ENCODE measurements around the gene NXPH3. TPM values are rescaled to one million over a fixed set of nuclear protein-coding genes. Genes with fewer than 3 reads are reported as not detected.

The NXPH3 gene
- total RNA-seq, 2 donors from 2014 or later, result 61.7 to 131 TPM

DNA sequence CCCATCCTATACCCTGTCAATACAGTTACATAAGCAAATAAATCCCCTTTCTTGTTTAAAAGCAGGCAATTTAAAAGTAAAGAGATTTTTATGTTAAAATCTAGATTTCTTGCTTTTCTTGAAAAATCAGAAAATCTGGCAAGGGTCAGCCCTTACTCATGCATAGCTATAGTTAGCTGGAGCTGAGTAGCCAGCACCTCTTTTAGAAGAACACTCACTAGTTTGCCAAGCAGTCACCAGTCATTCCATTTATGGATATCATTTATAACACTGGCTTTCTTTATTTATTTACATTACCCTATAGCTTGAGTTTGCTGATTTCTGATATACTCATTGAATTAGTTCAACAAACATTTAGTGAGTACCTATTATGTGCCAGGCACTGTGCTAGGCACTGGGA, 45.7 kb downstream of the NXPH3 start:
- H3K4me3 ChIP-seq, result no peak overlapping the region
- H3K27me3 ChIP-seq (replicated peaks; ENCODE audit: insufficient read depth), result no peaks in the 10 kb centered on the region
- H3K4me1 ChIP-seq (ENCODE audit: control insufficient read depth in 1 of 2, low read depth in 2 of 2), result peaks cover 35 to 89% of the 10 kb centered on the region in 2 donors
- peaks cover 21% of the 10 kb centered on the region for H3K36me3 ChIP-seq
- TF ChIP-seq, protein P1, sequence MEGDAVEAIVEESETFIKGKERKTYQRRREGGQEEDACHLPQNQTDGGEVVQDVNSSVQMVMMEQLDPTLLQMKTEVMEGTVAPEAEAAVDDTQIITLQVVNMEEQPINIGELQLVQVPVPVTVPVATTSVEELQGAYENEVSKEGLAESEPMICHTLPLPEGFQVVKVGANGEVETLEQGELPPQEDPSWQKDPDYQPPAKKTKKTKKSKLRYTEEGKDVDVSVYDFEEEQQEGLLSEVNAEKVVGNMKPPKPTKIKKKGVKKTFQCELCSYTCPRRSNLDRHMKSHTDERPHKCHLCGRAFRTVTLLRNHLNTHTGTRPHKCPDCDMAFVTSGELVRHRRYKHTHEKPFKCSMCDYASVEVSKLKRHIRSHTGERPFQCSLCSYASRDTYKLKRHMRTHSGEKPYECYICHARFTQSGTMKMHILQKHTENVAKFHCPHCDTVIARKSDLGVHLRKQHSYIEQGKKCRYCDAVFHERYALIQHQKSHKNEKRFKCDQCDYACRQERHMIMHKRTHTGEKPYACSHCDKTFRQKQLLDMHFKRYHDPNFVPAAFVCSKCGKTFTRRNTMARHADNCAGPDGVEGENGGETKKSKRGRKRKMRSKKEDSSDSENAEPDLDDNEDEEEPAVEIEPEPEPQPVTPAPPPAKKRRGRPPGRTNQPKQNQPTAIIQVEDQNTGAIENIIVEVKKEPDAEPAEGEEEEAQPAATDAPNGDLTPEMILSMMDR (IDR thresholded peaks at IDR 0.05), result no peak
- peak overlapping the region; percentile 74 to 81 for H3K27ac ChIP-seq
- no peak for DNase-seq (ENCODE audit: low spot score)
- no peaks in the 10 kb centered on the region for H3K9me3 ChIP-seq
- ATAC-seq (ENCODE audit: insufficient number of reproducible peaks, low FRiP score, low read depth), result no peak

DNA sequence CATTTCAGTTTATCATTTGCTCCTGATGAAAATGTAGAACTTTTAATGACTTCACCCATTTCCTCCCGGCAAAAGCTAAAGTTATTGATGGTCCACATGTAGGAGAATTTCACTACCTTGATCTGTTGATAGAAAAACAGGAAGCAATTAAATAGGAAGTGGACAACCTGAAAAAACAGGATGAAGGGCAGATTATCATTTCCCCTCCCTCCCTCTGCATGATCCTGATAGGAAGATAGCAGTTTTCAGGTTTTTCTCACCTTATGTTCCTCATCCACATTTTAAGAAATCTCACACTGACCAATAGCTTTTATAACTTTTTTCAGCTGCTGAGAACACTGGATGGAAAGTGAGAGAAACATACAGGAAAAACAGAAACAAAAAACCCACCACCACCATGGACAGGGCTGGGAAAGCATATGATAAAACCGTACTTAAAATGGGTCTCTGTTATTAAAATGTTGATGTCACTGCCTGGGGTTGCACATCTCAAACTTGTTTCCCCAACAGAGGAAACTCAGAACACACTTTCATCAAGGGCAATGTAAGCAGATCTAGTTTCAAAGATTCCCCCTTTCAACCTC, 46.4 kb downstream of the NXPH3 start:
- TF ChIP-seq, protein P1 (IDR thresholded peaks at IDR 0.05), result no peak
- ATAC-seq (ENCODE audit: insufficient number of reproducible peaks, low FRiP score, low read depth) (no peak), DNase-seq (ENCODE audit: low spot score) (no peak)
- Histone ChIP-seq H3K27me3 (replicated peaks; ENCODE audit: insufficient read depth) (no peaks in the 10 kb centered on the region), H3K36me3 (peaks cover 21% of the 10 kb centered on the region), H3K4me3 (no peak overlapping the region), H3K27ac (peak overlapping the region; percentile 74 to 81), H3K9me3 (no peaks in the 10 kb centered on the region), H3K4me1 (ENCODE audit: control insufficient read depth in 1 of 2, low read depth in 2 of 2) (peaks cover 31 to 89% of the 10 kb centered on the region in 2 donors)

DNA sequence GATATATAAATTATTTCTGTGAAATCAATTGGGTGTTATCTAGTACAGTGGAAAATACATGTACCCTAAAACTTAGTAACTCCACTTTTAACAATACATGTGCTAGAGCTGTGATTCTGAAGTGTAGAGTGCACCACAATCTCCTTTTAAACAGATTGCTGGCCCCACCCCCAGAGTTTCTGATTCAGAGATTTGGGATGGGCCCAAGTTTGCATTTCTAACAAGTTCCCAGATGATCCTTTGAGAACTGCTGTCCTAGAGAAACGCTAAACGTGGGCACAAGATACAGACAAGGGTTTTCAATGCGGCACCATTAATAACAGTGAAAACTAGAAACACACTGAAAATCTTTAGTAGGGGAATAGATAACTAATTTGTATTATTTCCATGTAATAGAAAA, 49.2 kb downstream of the NXPH3 start:
- TF ChIP-seq, protein P1 (IDR thresholded peaks at IDR 0.05), result no peak
- DNase-seq (ENCODE audit: low spot score) (no peak), ATAC-seq (ENCODE audit: insufficient number of reproducible peaks, low FRiP score, low read depth) (no peak)
- no peak overlapping the region for H3K4me3 ChIP-seq
- H3K9me3 ChIP-seq, result no peaks in the 10 kb centered on the region
- H3K4me1 ChIP-seq (ENCODE audit: control insufficient read depth in 1 of 2, low read depth in 2 of 2), result peaks cover 50 to 92% of the 10 kb centered on the region in 2 donors
- H3K27ac ChIP-seq, result peak overlapping the region; percentile 58 to 60
- peaks cover 8% of the 10 kb centered on the region for H3K36me3 ChIP-seq
- H3K27me3 ChIP-seq (replicated peaks; ENCODE audit: insufficient read depth), result no peaks in the 10 kb centered on the region

DNA sequence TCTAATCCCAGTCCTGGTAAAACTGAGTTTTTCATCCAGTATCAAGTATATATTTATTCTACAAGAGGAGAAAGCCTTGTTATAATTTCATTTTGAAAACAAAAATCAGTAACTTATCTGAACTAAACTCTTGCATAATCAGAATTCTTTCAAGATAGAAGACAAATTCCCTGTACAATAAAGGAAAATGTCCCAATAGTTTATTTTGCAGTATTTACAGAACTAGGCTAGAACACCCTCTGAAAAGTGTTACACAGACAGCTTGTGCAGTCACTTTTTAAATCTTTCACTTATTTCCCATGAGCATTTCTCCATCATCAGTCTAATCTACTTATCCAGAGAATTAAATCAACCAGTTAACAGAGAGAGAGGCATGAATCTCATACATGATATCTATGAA, 53.8 kb downstream of the NXPH3 start:
- Histone ChIP-seq H3K27me3 (replicated peaks; ENCODE audit: insufficient read depth) (no peaks in the 10 kb centered on the region), H3K27ac (peak overlapping the region; percentile 98 to 100), H3K4me1 (ENCODE audit: control insufficient read depth in 1 of 2, low read depth in 2 of 2) (peaks cover 73 to 93% of the 10 kb centered on the region in 2 donors), H3K36me3 (no peaks in the 10 kb centered on the region), H3K4me3 (no peak overlapping the region), H3K9me3 (no peaks in the 10 kb centered on the region)
- ATAC-seq (ENCODE audit: insufficient number of reproducible peaks, low FRiP score, low read depth), result no peak
- no peak for DNase-seq (ENCODE audit: low spot score)
- TF ChIP-seq, protein P1 (IDR thresholded peaks at IDR 0.05), result no peak

DNA sequence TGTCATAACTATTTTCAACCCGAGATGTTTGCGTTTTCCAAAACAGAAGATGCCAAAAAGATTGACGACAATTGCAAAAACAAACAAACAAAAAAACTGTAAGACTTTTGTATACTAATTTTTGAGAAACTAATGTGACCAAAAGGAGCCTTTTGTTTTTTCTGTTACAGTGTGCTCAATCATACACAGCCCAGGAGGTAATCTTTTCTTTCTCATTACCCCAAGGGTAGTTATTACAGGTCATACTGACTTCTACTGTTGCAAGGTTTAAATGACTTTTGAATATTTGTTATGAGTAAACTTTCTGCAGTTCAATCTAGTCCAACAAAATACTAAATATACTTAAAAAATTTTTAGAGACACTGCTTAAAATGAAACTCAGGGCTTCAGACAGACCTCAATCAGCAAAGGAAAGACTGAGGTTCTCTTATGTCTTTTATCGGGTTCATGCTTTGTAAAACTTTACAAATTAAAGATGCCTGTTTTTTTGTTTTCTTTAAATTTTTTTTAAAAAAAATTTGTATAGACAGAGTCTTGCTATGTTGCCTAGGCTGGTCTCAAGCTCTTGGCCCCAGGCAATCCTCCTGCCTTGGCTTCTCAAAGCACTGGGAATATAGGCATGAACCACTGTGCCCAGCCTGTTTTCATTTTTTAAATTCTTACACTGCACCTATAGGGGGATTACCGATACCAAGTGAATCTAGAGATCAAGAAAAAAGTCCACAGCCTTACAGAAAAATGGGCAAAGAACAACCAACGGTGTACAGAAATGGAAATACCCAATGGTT, 54.6 kb downstream of the NXPH3 start:
- no peaks in the 10 kb centered on the region for H3K9me3 ChIP-seq
- peak overlapping the region; percentile 98 to 100 for H3K27ac ChIP-seq
- H3K36me3 ChIP-seq, result no peaks in the 10 kb centered on the region
- DNase-seq (ENCODE audit: low spot score), result no peak
- H3K27me3 ChIP-seq (replicated peaks; ENCODE audit: insufficient read depth), result no peaks in the 10 kb centered on the region
- H3K4me1 ChIP-seq (ENCODE audit: control insufficient read depth in 1 of 2, low read depth in 2 of 2), result peaks cover 74 to 93% of the 10 kb centered on the region in 2 donors
- TF ChIP-seq, protein P1 (IDR thresholded peaks at IDR 0.05), result no peak
- no peak for ATAC-seq (ENCODE audit: insufficient number of reproducible peaks, low FRiP score, low read depth)
- peak overlapping the region; percentile 0 for H3K4me3 ChIP-seq
